Trophoblast cell (in vitro differentiated cells and primary cell): ENCODE measurements around the gene RNASE8.
A peak's percentile ranks its signal among the peaks of the same experiment; 100 is the strongest.

ENCODE experiments used
- DNase-seq, 2 donors: peaks; one replicate each; pipeline ENCODE4 v3.0.0-alpha.2; 2016
- H2AFZ ChIP-seq: 2 replicates; pipeline ENCODE4 v1.6.1; 2013; ENCODE audit warnings: low read length, moderate library complexity, mild to moderate bottlenecking; ENCODE audit not compliant: insufficient read depth, poor library complexity
- H2AK5ac ChIP-seq: 2 replicates; pipeline ENCODE4 v1.6.1; 2013; ENCODE audit warnings: mild to moderate bottlenecking, low read length
- H2BK120ac ChIP-seq: 2 replicates; pipeline ENCODE4 v1.6.1; 2013; ENCODE audit warnings: low read length, mild to moderate bottlenecking, moderate library complexity; ENCODE audit not compliant: insufficient read depth, poor library complexity
- H2BK12ac ChIP-seq: 2 replicates; pipeline ENCODE4 v1.6.1; 2013; ENCODE audit warnings: mild to moderate bottlenecking, low read length, moderate library complexity
- H2BK5ac ChIP-seq: 2 replicates; pipeline ENCODE4 v1.6.1; 2013; ENCODE audit warnings: low read length, low read depth, moderate library complexity, mild to moderate bottlenecking; ENCODE audit not compliant: poor library complexity
- H3K14ac ChIP-seq: 2 replicates; pipeline ENCODE4 v1.6.1; 2013; ENCODE audit warnings: mild to moderate bottlenecking, low read length
- H3K18ac ChIP-seq: 2 replicates; pipeline ENCODE4 v1.6.1; 2013; ENCODE audit warnings: mild to moderate bottlenecking, low read length
- H3K23ac ChIP-seq: 2 replicates; pipeline ENCODE4 v1.6.1; 2013; ENCODE audit warnings: low read length
- H3K27ac ChIP-seq: 2 replicates; pipeline ENCODE4 v1.5.1; 2013; ENCODE audit warnings: low read depth, mild to moderate bottlenecking, inconsistent platforms, low read length, moderate library complexity
- H3K27me3 ChIP-seq: 2 replicates; pipeline ENCODE4 v1.6.1; 2013; ENCODE audit warnings: inconsistent platforms, mild to moderate bottlenecking, low read length, moderate library complexity; ENCODE audit not compliant: insufficient read depth
- H3K36me3 ChIP-seq, 2 experiments: 1 replicate in 1 of 2; 2 replicates in 1 of 2; pipeline ENCODE4 v1.6.1; 2013; ENCODE audit warnings: low read length in 2 of 2, mild to moderate bottlenecking in 2 of 2, moderate library complexity in 1 of 2; ENCODE audit not compliant: insufficient read depth in 2 of 2, control insufficient read depth in 1 of 2
- H3K4ac ChIP-seq: 2 replicates; pipeline ENCODE4 v1.6.1; 2013; ENCODE audit warnings: low read depth, mild to moderate bottlenecking, low read length, moderate library complexity
- H3K4me1 ChIP-seq, 2 experiments: 1 replicate in 1 of 2; 2 replicates in 1 of 2; pipeline ENCODE4 v1.6.1; 2013; ENCODE audit warnings: low read length in 2 of 2, mild to moderate bottlenecking in 2 of 2, moderate library complexity in 1 of 2; ENCODE audit not compliant: insufficient read depth in 2 of 2, control insufficient read depth in 1 of 2
- H3K4me2 ChIP-seq: 2 replicates; pipeline ENCODE4 v1.6.1; 2013; ENCODE audit warnings: inconsistent platforms, mild to moderate bottlenecking, low read length, moderate library complexity
- H3K4me3 ChIP-seq: 2 replicates; pipeline ENCODE4 v1.5.1; 2013; ENCODE audit warnings: mild to moderate bottlenecking, low read depth, low read length, inconsistent platforms
- H3K79me1 ChIP-seq: one replicate; pipeline ENCODE4 v1.6.1; 2013; ENCODE audit warnings: low read length
- H3K79me2 ChIP-seq: 2 replicates; pipeline ENCODE4 v1.6.1; 2013; ENCODE audit warnings: low read length, mild to moderate bottlenecking; ENCODE audit not compliant: control insufficient read depth, insufficient read depth, poor library complexity
- H3K9ac ChIP-seq: 2 replicates; pipeline ENCODE4 v1.6.1; 2013; ENCODE audit warnings: mild to moderate bottlenecking, low read length
- H3K9me3 ChIP-seq: 2 replicates; pipeline ENCODE4 v1.6.1; 2013; ENCODE audit warnings: low read depth, mild to moderate bottlenecking, control low read depth, inconsistent platforms, low read length; ENCODE audit not compliant: insufficient read depth
- H4K12ac ChIP-seq: 2 replicates; pipeline ENCODE4 v1.6.1; 2013; ENCODE audit warnings: low read depth, mild to moderate bottlenecking, low read length, moderate library complexity
- H4K8ac ChIP-seq: 2 replicates; pipeline ENCODE4 v1.6.1; 2013; ENCODE audit warnings: low read depth, mild to moderate bottlenecking, low read length, moderate library complexity
- H4K91ac ChIP-seq: one replicate; pipeline ENCODE4 v1.6.1; 2013; ENCODE audit warnings: low read depth, mild to moderate bottlenecking, low read length, moderate library complexity
- WGBS: extraction: QIAGEN DNeasy Blood & Tissue Kit; methylation state at CpG from one replicate; pipeline ENCODE4 v1.1.7; 2013; ENCODE audit warnings: missing lambda C conversion rate; ENCODE audit not compliant: insufficient read length, insufficient coverage; ENCODE audit errors: extremely low coverage; 5-methylcytosine and 5-hydroxymethylcytosine counted together

The RNASE8 gene

DNA sequence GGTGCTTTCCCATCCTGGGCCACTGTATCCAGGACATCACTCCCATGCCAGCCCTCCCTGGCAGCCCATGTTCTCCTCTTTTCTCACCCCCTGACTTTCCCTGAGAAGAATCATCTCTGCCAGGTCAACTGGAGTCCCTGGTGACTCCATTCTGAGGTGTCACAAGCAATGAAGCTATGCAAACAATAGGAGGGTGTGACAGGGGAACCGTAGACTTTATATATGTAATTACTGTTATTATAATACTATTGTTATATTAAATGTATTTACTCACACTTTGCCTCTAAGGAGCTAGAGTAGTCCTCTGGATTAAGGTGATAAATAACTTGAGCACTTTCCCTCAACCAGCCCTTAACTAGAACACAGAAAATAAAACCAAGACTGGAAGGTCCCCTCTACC lies 31.6 kb downstream of the RNASE8 start:
- Histone ChIP-seq H2AFZ (no peak overlapping the region), H3K23ac (no peak overlapping the region), H2BK120ac (no peak overlapping the region), H2BK12ac (no peak overlapping the region), H3K4ac (no peak overlapping the region), H2BK5ac (no peak overlapping the region), H3K14ac (no peak overlapping the region), H3K4me3 (no peak overlapping the region), H3K27ac (no peak overlapping the region), H3K18ac (no peak overlapping the region), H4K12ac (no peak overlapping the region), H3K27me3 (no peaks in the 10 kb centered on the region), H4K8ac (no peak overlapping the region), H3K4me2 (no peak overlapping the region), H3K4me1 (peaks cover 0 to 5% of the 10 kb centered on the region in 2 experiments), H2AK5ac (no peak overlapping the region), H4K91ac (no peak overlapping the region), H3K79me2 (no peaks in the 10 kb centered on the region), H3K9ac (no peak overlapping the region), H3K9me3 (no peaks in the 10 kb centered on the region), H3K79me1 (no peaks in the 10 kb centered on the region), H3K36me3 (peaks cover 43 to 69% of the 10 kb centered on the region in 2 experiments)
- no peak for DNase-seq
- no CpG with 5 or more reads among the region's 1 CpG for WGBS

DNA sequence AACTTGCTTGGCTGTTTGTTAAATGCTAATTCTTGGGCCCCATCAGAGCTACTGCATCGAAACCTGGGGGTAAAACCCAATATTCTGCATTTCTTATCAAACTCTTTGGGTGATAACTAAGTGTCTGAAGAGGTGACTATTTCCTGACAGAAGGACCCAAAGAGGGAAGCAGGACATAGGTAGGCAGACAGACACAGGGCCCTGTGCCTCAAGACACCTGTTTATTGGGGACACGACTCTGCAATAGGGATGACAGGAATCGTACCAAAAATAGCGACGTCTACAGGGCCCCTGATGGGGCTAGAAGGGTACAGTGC lies 32.2 kb downstream of the RNASE8 start:
- Histone ChIP-seq H3K4me1 (peaks cover 0 to 7% of the 10 kb centered on the region in 2 experiments), H3K27ac (no peak overlapping the region), H3K79me2 (no peaks in the 10 kb centered on the region), H2BK12ac (no peak overlapping the region), H3K79me1 (no peaks in the 10 kb centered on the region), H2BK5ac (no peak overlapping the region), H3K23ac (no peak overlapping the region), H3K9me3 (no peaks in the 10 kb centered on the region), H3K27me3 (no peaks in the 10 kb centered on the region), H2AK5ac (no peak overlapping the region), H3K4ac (no peak overlapping the region), H2AFZ (no peak overlapping the region), H4K8ac (no peak overlapping the region), H3K4me3 (no peak overlapping the region), H3K18ac (no peak overlapping the region), H2BK120ac (no peak overlapping the region), H3K36me3 (peaks cover 43 to 63% of the 10 kb centered on the region in 2 experiments), H4K91ac (no peak overlapping the region), H3K14ac (no peak overlapping the region), H4K12ac (no peak overlapping the region), H3K9ac (no peak overlapping the region), H3K4me2 (no peak overlapping the region)
- no CpG with 5 or more reads among the region's 5 CpGs for WGBS
- DNase-seq, result no peak

DNA sequence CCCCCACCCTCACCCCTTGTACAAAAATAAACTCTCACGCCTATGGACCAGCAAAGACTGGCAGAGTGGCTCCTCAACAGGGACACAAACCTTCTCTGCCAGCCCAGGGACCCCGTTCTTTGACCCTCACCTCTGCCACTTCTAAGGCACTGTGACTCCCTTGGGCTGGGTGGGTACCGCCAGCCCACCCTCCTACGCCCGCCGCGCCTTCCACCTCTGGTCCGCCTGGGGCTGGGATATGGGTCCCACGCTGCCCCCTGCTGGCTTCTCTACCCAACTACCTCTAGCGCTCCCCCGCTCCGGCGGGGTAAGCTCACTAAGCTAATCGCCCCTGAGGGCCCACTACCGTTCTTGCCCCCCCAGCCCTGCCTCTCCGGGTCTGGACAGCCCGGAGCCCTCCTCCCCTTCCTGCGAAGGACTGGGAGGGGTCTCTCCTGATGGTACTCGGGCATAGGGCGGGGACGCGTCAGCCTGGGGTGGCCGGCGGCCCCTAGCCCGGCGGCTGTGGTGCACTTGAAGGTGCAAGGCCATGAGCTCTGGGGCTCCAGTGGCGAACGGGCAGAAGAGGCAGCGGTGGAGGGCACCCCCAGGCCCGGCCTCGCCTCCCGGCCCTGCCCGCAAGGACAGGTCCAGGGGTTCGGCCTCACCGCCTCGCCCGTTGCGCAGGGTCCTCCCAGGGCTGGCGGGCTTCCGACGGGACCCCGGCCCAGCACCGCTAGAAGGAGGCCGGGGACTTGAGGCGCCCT lies 32.7 kb downstream of the RNASE8 start:
- H3K9ac ChIP-seq, result no peak overlapping the region
- no peak overlapping the region for H2AK5ac ChIP-seq
- no peak overlapping the region for H4K12ac ChIP-seq
- H3K27me3 ChIP-seq, result no peaks in the 10 kb centered on the region
- H3K4ac ChIP-seq, result no peak overlapping the region
- no peak overlapping the region for H3K14ac ChIP-seq
- no CpG with 5 or more reads among the region's 45 CpGs for WGBS
- no peaks in the 10 kb centered on the region for H3K79me2 ChIP-seq
- no peak overlapping the region for H4K8ac ChIP-seq
- H3K4me1 ChIP-seq, result peaks cover 0 to 7% of the 10 kb centered on the region in 2 experiments
- H3K9me3 ChIP-seq, result no peaks in the 10 kb centered on the region
- H3K18ac ChIP-seq, result no peak overlapping the region
- H2BK5ac ChIP-seq, result no peak overlapping the region
- no peak overlapping the region for H2BK120ac ChIP-seq
- DNase-seq, result peak in 1 of 2 donors; percentile 59
- H3K79me1 ChIP-seq, result no peaks in the 10 kb centered on the region
- no peak overlapping the region for H3K4me2 ChIP-seq
- no peak overlapping the region for H2BK12ac ChIP-seq
- no peak overlapping the region for H2AFZ ChIP-seq
- no peak overlapping the region for H3K4me3 ChIP-seq
- H3K36me3 ChIP-seq, result peaks cover 43 to 58% of the 10 kb centered on the region in 2 experiments
- H3K23ac ChIP-seq, result no peak overlapping the region
- H4K91ac ChIP-seq, result no peak overlapping the region
- no peak overlapping the region for H3K27ac ChIP-seq

DNA sequence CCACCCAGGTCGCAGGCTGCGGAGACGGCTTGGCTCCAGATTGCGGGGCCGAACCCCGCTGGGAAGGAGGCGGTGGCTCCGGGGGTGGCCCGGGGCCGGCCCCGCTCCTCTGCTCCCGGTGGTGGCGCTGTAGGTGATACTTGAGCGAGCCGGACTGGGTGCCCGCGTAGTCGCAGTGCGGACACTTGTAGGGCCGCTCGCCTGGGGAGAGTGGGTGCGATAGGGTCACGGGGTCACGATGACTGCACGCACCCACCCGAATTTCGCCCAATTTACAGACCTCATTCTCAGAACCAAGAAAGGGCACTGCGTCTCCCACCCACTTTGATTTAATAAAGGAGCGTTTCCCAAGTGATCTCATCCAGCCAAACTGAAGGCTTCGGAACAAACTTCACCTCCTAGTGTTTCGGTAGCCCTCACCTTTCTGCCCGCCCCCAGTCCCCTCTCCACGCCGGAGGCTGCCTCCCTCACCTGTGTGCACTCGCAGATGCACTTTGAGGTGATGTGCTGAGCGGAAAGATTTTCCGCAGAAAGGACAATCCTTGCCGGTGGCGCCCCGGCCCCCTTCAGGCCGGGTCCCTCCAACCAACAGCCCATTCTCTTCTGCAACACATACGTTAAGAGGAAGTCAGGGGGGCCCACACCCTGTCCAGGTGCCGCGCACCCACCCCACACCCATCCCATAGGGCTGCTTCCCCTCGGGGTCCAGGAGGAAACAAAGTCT lies 33.5 kb downstream of the RNASE8 start:
- no peak overlapping the region for H2AK5ac ChIP-seq
- H3K4me3 ChIP-seq, result no peak overlapping the region
- no peak overlapping the region for H2BK12ac ChIP-seq
- DNase-seq, result no peak
- H3K18ac ChIP-seq, result no peak overlapping the region
- WGBS, result no CpG with 5 or more reads among the region's 45 CpGs
- no peak overlapping the region for H3K9ac ChIP-seq
- no peak overlapping the region for H2BK120ac ChIP-seq
- H3K4me2 ChIP-seq, result no peak overlapping the region
- H2AFZ ChIP-seq, result no peak overlapping the region
- H3K27ac ChIP-seq, result no peak overlapping the region
- no peak overlapping the region for H3K4ac ChIP-seq
- H3K23ac ChIP-seq, result no peak overlapping the region
- no peaks in the 10 kb centered on the region for H3K9me3 ChIP-seq
- H3K4me1 ChIP-seq, result peaks cover 0 to 7% of the 10 kb centered on the region in 2 experiments
- no peaks in the 10 kb centered on the region for H3K27me3 ChIP-seq
- no peak overlapping the region for H2BK5ac ChIP-seq
- no peak overlapping the region for H4K91ac ChIP-seq
- H3K79me2 ChIP-seq, result no peaks in the 10 kb centered on the region
- H4K12ac ChIP-seq, result no peak overlapping the region
- H4K8ac ChIP-seq, result no peak overlapping the region
- peaks cover 36 to 51% of the 10 kb centered on the region in 2 experiments for H3K36me3 ChIP-seq
- no peaks in the 10 kb centered on the region for H3K79me1 ChIP-seq
- no peak overlapping the region for H3K14ac ChIP-seq
